Cerebellar nuclear complex (tissue), 1 donor: ENCODE measurements around the gene MCAM.

ENCODE experiments used
- DNase-seq, 2 experiments: peaks; one replicate each; lab custom pipeline; 2025; lab: John Stamatoyannopoulos, UW

The MCAM gene

DNA sequence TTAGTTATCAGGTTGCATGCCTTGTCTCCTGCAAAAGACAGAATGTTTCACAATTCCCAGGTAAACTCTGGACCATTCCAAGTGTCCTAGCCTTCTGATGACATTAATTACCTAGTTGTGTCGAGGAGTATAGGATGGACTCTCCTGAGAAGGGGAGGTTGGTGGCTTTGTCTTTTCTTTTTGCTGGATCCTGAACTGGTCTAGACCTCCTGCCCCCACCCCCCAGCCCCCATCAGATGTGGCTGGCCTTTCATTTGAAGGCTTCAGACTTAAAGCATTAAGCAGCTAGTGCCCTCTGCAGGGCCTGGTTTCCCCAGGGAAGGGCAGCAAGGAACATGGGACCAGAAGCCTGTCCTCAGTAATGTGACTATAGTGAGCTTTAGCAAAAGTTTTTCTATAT is 9.7 kb downstream of the MCAM start:
- no peak for DNase-seq

- DNase-seq = no peak
Observed at GRCh38 chr11:119306373-119306890, 10.5 kb downstream of the MCAM start.

- DNase-seq = no peak
Observed at GRCh38 chr11:119305556-119306372, 11.2 kb downstream of the MCAM start.

- no peak for DNase-seq
Observed at GRCh38 chr11:119303227-119303718, 13.7 kb downstream of the MCAM start.

DNA sequence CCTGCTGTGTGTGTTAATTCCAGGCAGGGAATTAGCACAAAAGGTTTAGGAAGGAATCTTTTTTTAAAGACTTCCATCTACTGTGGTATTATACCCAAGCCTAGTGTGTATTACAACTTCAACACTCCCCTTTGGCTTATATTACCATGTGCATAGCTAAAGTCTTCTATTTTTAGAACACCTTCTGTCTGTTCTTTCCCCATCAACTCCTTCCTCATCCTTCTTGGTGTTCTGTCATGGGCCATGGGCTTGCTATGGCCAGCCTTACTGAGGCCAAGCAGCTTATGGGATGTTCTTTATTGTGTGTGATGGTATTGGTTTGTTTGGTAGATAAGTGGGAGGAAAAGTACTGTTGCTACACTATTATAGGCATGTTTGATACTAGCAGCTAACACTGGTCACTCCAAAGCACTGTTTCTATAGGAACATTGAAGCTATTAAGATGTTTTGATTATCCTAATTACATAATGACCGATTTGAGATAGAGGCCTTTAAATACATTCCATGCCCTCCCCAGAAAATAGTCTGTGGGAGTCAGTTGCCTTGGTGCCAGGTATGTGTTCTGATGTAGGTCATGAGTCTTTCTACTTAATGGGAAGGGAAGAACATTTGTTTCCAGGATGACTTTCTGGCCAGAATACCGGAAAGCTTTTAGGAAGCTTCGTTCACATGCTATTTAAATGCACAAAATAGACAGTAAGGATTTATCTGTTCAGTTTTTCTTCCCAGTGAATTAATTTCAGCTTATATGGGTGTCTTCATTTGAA is 16.5 kb downstream of the MCAM start:
- peak in 1 of 2 experiments; percentile 37 for DNase-seq

- no peak for DNase-seq
Observed at GRCh38 chr11:119299416-119299815, 17.5 kb downstream of the MCAM start.

DNA sequence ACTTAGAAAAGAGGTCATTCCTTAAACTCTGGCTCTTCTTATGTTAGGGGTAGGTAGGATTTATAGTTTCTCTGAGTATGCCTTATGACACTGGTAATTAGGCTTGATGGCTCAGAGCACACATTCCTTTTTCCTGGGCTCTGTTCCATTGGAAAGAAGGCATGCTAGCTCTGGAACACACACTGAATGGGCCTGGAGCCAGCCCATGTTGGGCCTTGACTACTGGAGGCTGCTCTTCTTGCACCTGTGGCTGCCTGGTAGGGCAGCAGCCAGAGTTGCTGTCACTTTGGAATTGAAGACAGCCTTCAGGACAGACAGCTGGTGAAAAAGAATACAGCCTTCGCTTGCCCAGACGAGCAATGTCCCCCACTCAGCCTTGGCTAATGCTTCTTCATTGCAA is 18.2 kb downstream of the MCAM start:
- peak; percentile 41 to 52 for DNase-seq

- DNase-seq = no peak
Observed at GRCh38 chr11:119297938-119298337, 19.0 kb downstream of the MCAM start.

GRCh38 chr11:119295178-119295577 is 21.8 kb downstream of the MCAM start:
- no peak for DNase-seq

DNA sequence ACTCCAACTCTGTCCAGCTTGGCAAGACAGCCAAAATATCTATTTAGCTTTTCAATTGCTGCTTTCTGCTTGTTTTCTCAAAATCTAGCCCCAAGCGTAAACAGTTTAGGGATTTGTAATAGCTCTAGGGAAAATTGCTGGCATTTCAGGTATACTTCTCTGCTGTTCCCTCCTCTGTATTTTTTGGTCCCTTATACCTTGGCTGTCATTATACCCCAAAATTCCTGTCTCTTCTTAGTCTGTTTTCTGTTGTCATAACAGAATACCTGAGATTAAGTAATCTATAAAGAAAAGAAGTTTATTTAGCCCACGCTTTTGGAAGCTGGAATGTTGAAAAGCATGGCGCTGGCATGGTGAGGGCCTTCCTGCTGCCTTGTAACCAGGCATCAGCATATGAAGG is 23.5 kb downstream of the MCAM start:
- DNase-seq = no peak

GRCh38 chr11:119290894-119291497 is 25.9 kb downstream of the MCAM start:
- DNase-seq = no peak

GRCh38 chr11:119288219-119288618 is 28.7 kb downstream of the MCAM start:
- no peak for DNase-seq

GRCh38 chr11:119285431-119285830 is 31.5 kb downstream of the MCAM start:
- no peak for DNase-seq

- no peak for DNase-seq
Observed at GRCh38 chr11:119284344-119285157, 32.4 kb downstream of the MCAM start.

DNA sequence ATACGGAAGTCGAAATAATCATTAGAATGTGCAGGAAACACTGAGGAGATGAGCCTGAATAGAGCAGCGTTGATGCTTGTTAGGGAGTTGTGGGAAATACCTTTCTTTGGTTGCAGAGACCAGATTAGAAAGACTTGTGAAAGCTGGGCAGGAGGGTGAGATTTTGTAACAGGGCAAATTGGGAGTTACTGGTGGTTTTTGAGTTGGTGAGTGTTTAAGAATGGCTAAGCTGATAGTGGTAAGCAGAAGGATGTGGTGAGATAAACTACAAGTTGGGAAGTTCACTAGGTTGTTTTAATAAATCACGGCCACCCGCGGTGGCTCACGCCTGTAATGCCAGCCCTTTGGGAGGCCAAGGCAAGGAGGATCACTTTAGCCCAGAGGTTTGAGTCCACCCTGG is 34.4 kb downstream of the MCAM start:
- no peak for DNase-seq

DNA sequence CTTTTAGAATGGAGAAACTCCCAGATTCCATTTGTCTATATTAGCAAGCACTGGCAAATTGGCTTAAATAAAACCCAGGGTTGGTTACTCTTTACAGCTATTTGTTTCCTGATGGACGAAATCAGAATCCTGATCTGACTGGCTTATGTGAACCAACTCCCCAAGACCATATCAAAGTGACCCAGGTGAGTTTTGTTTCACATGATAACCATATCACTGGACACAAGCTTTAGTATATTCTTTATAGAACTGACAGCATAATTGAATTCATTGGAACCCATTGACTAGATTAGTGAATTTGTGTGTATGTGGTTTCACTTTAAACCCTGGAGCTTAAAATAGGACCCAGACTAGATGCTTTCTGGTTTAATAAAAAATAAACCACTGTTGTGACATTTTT is 39.3 kb downstream of the MCAM start:
- DNase-seq = no peak

- DNase-seq = no peak
Observed at GRCh38 chr11:119273721-119274120, 43.2 kb downstream of the MCAM start.

DNA sequence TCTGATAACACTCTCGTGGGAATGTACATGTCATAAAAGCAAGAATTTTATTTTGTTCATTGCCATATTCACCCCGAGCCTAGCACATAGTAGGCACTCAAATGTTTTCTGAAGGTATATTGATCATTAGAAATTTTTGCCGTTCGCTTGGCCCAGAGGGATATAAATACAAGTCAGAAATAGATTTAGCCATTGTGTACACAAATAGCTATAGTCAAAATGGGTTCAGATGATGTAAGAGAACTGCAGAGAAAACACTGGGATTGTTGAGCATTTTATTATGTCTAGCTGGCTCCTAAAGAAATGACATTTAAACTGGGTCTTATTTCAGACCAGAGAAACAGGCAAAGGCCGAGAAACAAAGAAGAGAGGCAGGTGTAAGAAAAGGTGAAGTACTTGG is 49.3 kb downstream of the MCAM start:
- DNase-seq = no peak

DNA sequence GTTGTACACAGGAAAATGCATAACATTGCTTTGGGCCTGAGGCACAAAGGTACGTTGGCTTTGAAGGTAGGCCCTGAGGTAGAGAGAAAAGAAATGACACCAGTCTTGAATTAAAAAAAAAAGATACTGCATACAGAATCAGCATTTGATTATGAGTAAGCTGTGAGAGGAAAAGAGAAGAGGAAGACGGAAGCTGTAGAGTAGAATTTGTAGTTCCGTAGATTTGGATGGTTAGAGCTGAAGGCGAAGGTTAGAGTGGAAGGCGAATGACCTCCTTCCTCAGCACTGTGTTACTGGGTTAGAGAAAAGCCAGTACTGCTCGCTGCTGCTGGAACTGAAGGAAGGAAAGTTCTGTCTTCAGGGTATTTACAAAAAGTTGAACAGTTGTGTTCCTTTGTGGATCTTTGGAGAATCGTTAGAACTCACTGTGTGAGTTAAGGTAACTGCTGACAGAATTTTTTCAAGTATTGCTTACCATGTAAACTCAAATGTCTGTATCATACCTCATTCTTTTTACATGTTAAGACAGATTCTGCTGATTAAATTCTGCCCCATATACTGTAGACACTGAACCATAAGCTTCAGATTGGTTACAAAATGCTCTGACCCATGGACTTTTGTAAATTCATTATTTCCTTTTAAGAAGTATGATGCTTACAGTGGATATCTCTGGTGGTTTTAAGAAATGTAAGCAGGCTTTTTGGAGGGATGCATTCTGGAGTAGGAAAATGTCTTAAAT is 50.2 kb downstream of the MCAM start:
- no peak for DNase-seq

GRCh38 chr11:119266063-119266462 is 50.9 kb downstream of the MCAM start:
- no peak for DNase-seq

- DNase-seq = no peak
Observed at GRCh38 chr11:119263352-119263940, 53.5 kb downstream of the MCAM start.
